Measurements from ENCODE around the gene DNAJC5G. TPM values are rescaled to one million over a fixed set of nuclear protein-coding genes. Genes with fewer than 3 reads are reported as not detected.
A peak's percentile ranks its signal among the peaks of the same experiment; 100 is the strongest.

Gene DNAJC5G
- total and polyA plus RNA-seq, 3 donors from 2014 or later: 37.4 to 65.0 (median 57.9) TPM

GRCh38 chr2:27256855-27257454 is 18.3 kb upstream of the DNAJC5G start:
- no peaks in the 10 kb centered on the region for H3K27me3 ChIP-seq
- no peak for DNase-seq
- H3K4me3 ChIP-seq: no peak overlapping the region
- WGBS, 2 donors: 90 to 92% methylated on average over 7 of the region's 7 CpGs
- no peaks in the 10 kb centered on the region for H3K36me3 ChIP-seq (ENCODE audit: low read depth, missing control alignments)
- H3K9me3 ChIP-seq: no peaks in the 10 kb centered on the region
- peaks cover 13% of the 10 kb centered on the region for H3K4me1 ChIP-seq
- H3K27ac ChIP-seq: no peak overlapping the region
- intact Hi-C loops (cut with DNase I; ENCODE audit: low total_unique reads): no loop called here
- TF ChIP-seq POLR2A (IDR thresholded peaks at IDR 0.05) (no peak), CTCF (IDR thresholded peaks at IDR 0.05) (no peak)

- Histone ChIP-seq H3K4me3 (no peak overlapping the region), H3K27me3 (no peaks in the 10 kb centered on the region), H3K9me3 (no peaks in the 10 kb centered on the region), H3K4me1 (peaks cover 13% of the 10 kb centered on the region), H3K27ac (no peak overlapping the region), H3K36me3 (ENCODE audit: low read depth, missing control alignments) (no peaks in the 10 kb centered on the region)
- 93 to 95% methylated on average over 8 of the region's 8 CpGs for WGBS, 2 donors
- DNase-seq: no peak
- TF ChIP-seq CTCF (IDR thresholded peaks at IDR 0.05): no peak
- no peak for TF ChIP-seq POLR2A (IDR thresholded peaks at IDR 0.05)
- intact Hi-C loops (cut with DNase I; ENCODE audit: low total_unique reads): no loop called here
These were observed 17.2 kb upstream of the DNAJC5G start for GRCh38 chr2:27258051-27258450.

GRCh38 chr2:27261241-27261925 is 13.8 kb upstream of the DNAJC5G start:
- no peaks in the 10 kb centered on the region for H3K36me3 ChIP-seq (ENCODE audit: low read depth, missing control alignments)
- H3K9me3 ChIP-seq: no peaks in the 10 kb centered on the region
- peak overlapping the region in 1 of 2 donors; percentile 72 for H3K27ac ChIP-seq
- intact Hi-C loops (cut with DNase I; ENCODE audit: low total_unique reads): no loop called here
- peaks cover 22% of the 10 kb centered on the region for H3K4me1 ChIP-seq
- no peak for TF ChIP-seq POLR2A (IDR thresholded peaks at IDR 0.05)
- TF ChIP-seq CTCF (IDR thresholded peaks at IDR 0.05): no peak
- no peak for DNase-seq
- no peaks in the 10 kb centered on the region for H3K27me3 ChIP-seq
- peak overlapping the region; percentile 64 to 95 for H3K4me3 ChIP-seq
- 26 to 40% methylated on average over 11 of the region's 11 CpGs for WGBS, 2 donors

- Histone ChIP-seq H3K27ac (peak overlapping the region in 1 of 2 donors; percentile 72), H3K9me3 (no peaks in the 10 kb centered on the region), H3K36me3 (ENCODE audit: low read depth, missing control alignments) (no peaks in the 10 kb centered on the region), H3K4me3 (peak overlapping the region; percentile 64 to 95), H3K27me3 (no peaks in the 10 kb centered on the region), H3K4me1 (peaks cover 22% of the 10 kb centered on the region)
- intact Hi-C loops (cut with DNase I; ENCODE audit: low total_unique reads): no loop called here
- DNase-seq: no peak
- no peak for TF ChIP-seq CTCF (IDR thresholded peaks at IDR 0.05)
- TF ChIP-seq POLR2A (IDR thresholded peaks at IDR 0.05): no peak
- 5 to 7% methylated on average over 13 to 32 of the region's 40 CpGs for WGBS, 2 donors
These were observed 13.3 kb upstream of the DNAJC5G start for GRCh38 chr2:27261926-27262298.
